Activated CD4-positive, CD25-positive, alpha-beta regulatory T cell treated with anti-CD3 and anti-CD28 coated beads, Interleukin-2, amount 50 U/mL, for 24 hours (primary cell): ENCODE data around the gene RPS6KB2.

ENCODE experiments used
- ATAC-seq, 2 donors: fragments of 150-1000 bp; cut with Tn5 transposase; one replicate each; pipeline ENCODE4 v1.10.0; 2021; ENCODE audit warnings: mild to moderate bottlenecking in 1 of 2, moderate library complexity in 1 of 2

Gene RPS6KB2

GRCh38 chr11:67429722-67430121, 1.4 kb downstream of the RPS6KB2 start:
- no peak for ATAC-seq

- ATAC-seq = no peak
These were observed 3.3 kb downstream of the RPS6KB2 start for GRCh38 chr11:67431346-67432249.

DNA sequence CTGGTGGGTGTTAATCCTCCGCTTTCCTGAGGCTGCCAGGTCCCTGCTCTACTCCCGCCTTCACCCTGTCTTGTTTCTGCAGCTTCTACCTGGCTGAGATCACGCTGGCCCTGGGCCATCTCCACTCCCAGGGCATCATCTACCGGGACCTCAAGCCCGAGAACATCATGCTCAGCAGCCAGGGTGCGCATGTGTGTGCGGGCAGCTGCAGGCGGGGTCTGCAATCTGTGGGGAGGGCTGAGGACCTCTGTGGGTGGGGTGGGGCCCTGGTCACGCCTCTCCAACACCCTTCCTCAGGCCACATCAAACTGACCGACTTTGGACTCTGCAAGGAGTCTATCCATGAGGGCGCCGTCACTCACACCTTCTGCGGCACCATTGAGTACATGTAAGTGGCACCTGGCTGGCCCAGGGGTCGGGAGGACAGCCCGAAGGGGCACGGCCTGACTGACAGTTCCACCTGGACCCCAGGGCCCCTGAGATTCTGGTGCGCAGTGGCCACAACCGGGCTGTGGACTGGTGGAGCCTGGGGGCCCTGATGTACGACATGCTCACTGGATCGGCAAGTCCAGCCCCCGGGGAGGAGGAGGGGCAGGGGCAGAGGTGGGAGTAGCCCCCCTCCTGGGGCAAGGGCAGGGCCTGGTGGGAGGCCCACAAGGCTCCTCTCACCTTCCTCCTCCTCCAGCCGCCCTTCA, 4.5 kb downstream of the RPS6KB2 start:
- no peak for ATAC-seq

GRCh38 chr11:67433536-67434394, 5.5 kb downstream of the RPS6KB2 start:
- ATAC-seq = no peak

GRCh38 chr11:67434395-67434881, 6.1 kb downstream of the RPS6KB2 start:
- ATAC-seq = no peak

- no peak for ATAC-seq
These were observed 6.9 kb downstream of the RPS6KB2 start for GRCh38 chr11:67435031-67435726.

DNA sequence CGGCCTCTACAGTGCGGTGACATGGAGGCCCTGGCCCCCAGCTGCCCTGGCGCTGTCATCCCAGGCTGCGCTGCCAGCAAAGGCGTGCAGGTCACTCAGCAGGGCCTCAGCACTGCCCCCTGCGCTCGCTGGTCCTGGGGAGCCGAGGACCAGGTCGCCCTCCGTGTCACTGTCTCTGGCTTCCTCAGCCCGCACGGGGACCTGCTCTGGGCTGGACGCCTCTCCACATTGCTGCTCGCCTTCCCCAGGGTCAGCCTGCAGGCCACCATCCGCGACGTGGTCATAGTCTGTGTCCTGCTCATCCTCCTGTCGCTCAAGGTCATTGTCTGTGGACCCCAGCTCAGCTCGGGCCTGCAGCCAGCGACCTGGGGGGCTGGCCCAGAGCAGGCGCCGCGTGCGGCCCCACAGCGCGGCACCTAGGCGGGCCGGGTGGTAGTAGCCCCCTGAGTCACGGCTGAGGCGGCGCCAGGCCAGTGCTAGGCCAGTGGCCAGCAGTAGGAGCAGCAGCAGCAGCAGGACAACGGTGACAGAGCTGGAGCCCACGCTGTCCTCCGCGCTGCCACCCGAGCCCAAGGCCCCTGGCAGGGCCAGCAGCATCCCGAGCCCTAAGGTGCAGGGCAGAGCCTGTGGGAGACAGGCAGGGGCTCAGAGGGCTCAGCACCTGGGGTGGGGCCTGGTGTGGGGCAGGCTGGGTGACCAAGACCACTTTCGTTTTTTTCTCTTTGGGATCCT, 7.6 kb downstream of the RPS6KB2 start:
- peak in 1 of 2 donors; percentile 0 for ATAC-seq

- peak; percentile 35 to 40 for ATAC-seq
These were observed 8.3 kb downstream of the RPS6KB2 start for GRCh38 chr11:67436459-67437081.

DNA sequence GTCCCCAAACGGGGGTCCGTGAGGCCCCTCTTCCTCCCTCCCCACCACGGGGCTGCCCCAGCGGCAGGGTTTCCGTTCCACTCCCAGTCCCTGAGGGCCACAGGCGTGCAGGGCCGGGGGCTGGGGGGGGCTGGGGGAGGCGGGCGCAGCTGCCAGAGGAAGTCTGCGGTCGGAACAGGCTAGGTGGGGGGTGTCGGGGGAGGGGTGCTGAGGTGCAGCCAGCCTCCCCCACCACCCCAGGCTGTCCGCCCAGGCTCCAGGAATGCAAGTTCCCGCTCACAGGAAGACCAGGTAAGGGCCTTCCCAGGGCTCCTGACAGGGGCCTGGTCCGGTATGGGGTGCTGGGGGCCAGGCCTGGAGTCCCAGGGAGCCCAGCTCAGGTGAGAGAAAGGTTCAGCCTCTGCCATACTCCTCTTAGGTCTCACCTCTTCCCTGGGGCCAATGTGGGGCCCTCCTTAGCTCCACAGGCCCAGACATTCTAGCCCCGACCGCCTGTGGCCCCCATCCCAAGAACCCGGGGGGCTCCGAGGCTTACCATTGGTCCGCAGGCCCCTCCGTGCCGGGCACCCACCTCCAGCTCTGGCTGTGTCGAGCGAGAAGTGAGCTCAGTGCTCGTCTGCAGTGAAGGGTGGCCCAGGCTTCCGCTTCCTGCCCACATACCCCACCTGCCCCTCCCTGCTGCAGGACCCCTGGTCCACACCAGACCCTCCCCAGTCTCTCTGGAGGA, 9.0 kb downstream of the RPS6KB2 start, which contains the start of gene PTPRCAP:
TSS of gene PTPRCAP (minus strand) at position 601 of the 727 bp plus-strand sequence. CDS start at position 538, 63 bp downstream.
- peak; percentile 27 to 33 for ATAC-seq

- no peak for ATAC-seq
These were observed 9.5 kb downstream of the RPS6KB2 start for GRCh38 chr11:67437809-67438157.

- ATAC-seq = peak; percentile 54 to 61
These were observed 10.0 kb downstream of the RPS6KB2 start for GRCh38 chr11:67438158-67438902.

- no peak for ATAC-seq
These were observed 11.3 kb downstream of the RPS6KB2 start for GRCh38 chr11:67439321-67440228.

DNA sequence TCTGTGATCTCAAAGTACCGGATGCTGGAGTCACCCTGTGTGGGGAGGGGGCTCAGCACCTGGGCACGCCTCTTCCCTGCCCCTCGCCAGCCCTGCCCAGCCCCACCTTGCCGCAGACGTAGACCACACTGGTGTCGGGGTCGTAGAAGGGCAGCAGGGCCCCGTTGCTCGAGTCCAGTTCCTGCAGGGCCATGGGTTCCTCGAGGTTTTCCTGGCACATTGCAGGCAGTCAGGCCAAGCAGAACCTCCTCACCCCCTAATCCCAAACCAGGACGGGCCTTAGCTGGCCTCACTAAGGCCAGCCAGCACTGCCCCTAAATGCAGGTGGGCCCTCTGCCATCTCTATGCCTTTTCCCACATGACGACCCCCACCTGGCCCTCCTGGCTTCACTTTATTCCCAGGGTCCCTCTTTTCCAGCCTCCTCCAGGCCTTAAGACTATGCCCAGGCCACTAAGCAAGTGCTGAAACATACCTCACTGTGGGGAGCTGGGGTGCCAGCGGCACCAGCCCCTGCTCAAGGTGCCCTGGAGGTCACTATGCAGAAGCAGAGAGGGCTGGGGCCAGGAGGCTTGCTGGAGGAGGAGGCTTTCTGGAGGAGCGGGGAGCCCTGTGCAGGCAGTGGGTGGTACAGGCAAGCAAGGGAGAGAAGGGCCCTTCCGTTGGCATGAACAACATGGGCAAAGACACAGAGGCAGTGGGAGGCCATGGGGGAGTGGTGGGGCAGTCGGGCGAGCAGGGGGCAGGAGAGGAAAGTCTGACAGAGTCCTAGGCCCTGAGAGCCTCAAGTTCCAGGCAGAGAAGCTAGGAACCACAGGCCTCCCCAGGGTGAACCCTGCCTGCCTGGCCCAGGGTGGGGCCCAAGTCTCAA, 12.2 kb downstream of the RPS6KB2 start:
- ATAC-seq = no peak

DNA sequence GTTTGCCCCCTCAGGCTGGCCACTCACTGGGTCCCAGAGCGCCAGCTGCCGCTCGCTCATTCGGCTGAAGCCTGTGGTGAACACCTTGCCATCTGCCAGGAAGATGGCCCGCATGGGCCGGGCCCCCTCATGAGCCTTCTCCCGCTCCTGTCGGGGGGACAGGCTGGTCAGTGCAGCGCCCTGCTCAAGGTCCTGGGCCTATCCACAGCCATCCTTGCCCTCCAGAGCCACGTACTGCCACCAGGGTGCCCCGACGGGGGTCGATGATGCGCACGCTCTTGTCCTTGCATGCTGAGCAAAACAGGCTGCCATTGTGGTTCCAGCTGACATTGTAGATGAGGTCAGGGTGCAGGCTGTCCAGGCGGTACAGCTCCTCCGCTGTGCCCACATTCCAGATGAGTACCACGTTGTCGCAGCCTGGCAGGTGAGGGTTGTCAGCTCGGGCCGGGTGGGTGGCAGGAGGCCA, 12.8 kb downstream of the RPS6KB2 start:
- ATAC-seq = no peak

DNA sequence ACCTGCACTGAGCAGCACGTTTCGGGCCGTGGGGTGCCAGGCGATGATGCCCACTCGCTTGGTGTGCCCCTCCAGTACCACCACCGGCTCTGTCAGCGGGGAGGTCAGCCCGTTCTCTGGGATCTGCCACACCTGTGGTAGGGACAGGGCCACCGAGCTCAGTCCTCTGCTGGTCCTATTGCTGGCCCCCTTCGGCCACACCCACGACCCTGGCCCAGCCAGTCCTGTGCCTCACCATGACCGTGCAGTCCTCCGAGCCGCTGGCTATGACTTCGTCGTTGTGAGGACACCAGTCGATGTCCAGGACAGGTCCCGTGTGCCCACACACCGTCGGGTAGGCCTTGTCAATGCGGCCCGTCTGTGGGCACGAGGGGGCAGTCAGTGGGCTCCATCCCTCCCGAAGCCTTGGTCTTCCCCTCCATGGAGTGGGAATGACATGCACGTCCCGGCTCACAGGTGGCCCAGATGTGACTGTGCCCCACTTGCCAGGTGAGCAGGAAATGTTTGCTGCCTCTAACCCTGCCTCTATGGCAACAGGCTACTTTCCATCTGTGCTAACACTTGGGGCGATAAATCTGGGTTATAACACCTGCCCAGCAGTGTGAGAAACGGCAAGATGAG, 13.5 kb downstream of the RPS6KB2 start:
- no peak for ATAC-seq
